Common myeloid progenitor, CD34-positive (primary cell): ENCODE measurements around the gene ANKRD30A.
"Not testable (repeated sequence)": the region's sequence is repeated elsewhere in the genome, so short reads cannot be mapped to it uniquely, and the experiment has no call there.

ENCODE experiments used
- CTCF ChIA-PET: fragments of 350-600 bp; sonication (Branson Sonifier 250); formaldehyde crosslinking; loops from one replicate; lab custom pipeline; 2021; ENCODE audit warnings: antibody characterized with exemption; lab: Charles Lee
- POLR2A ChIA-PET: fragments of 350-600 bp; sonication (Branson Sonifier 250); formaldehyde crosslinking; loops from one replicate; lab custom pipeline; 2021; ENCODE audit warnings: antibody characterized with exemption; lab: Charles Lee
- DNase-seq, 3 donors: peaks; one replicate each; pipeline versions ENCODE4 v3.0.0 to v3.0.0-alpha.2; 2013
- H3K27ac ChIP-seq, 2 experiments: 1 replicate in 1 of 2; 2 replicates in 1 of 2; pipeline ENCODE4 v1.7.0; 2013; ENCODE audit warnings: inconsistent platforms in 2 of 2, low read length in 2 of 2, mild to moderate bottlenecking in 2 of 2, low read depth in 1 of 2, moderate library complexity in 1 of 2; ENCODE audit not compliant: severe bottlenecking in 2 of 2, insufficient read depth in 1 of 2, poor library complexity in 1 of 2
- H3K27me3 ChIP-seq, 5 experiments: replicated peaks in 2 of 5; 1 replicate in 3 of 5; 2 replicates in 2 of 5; pipeline versions ENCODE4 v1.6.1 to v1.7.0; 2013; ENCODE audit warnings: low read length in 4 of 5, mild to moderate bottlenecking in 2 of 5, moderate library complexity in 2 of 5, inconsistent platforms in 1 of 5; ENCODE audit not compliant: insufficient read depth in 5 of 5, control insufficient read depth in 4 of 5
- H3K36me3 ChIP-seq, 4 experiments: 1 replicate in 2 of 4; 2 replicates in 2 of 4; pipeline versions ENCODE4 v1.6.1 to v1.7.0; 2013; ENCODE audit warnings: low read length in 3 of 4, control low read depth in 1 of 4, mild to moderate bottlenecking in 1 of 4; ENCODE audit not compliant: control insufficient read depth in 4 of 4, insufficient read depth in 4 of 4
- H3K4me1 ChIP-seq, 4 experiments: 1 replicate in 3 of 4; 2 replicates in 1 of 4; pipeline versions ENCODE4 v1.6.1 to v1.7.1; 2013; ENCODE audit warnings: low read length in 3 of 4, mild to moderate bottlenecking in 3 of 4, control low read depth in 1 of 4, inconsistent platforms in 1 of 4, moderate library complexity in 1 of 4; ENCODE audit not compliant: control insufficient read depth in 4 of 4, insufficient read depth in 4 of 4; ENCODE audit errors: control extremely low read depth in 1 of 4
- H3K4me3 ChIP-seq, 7 experiments: 1 replicate in 4 of 7; 2 replicates in 3 of 7; pipeline versions ENCODE4 v1.5.1 to v1.7.0; 2013; ENCODE audit warnings: mild to moderate bottlenecking in 7 of 7, low read length in 6 of 7, moderate library complexity in 6 of 7, inconsistent platforms in 2 of 7, low read depth in 2 of 7, control low read depth in 1 of 7; ENCODE audit not compliant: insufficient read depth in 4 of 7, control insufficient read depth in 1 of 7; ENCODE audit errors: extremely low read depth in 1 of 7
- H3K9me3 ChIP-seq, 5 experiments: 1 replicate in 4 of 5; 2 replicates in 1 of 5; pipeline versions ENCODE4 v1.6.1 to v1.7.1; 2013; ENCODE audit warnings: low read length in 4 of 5, mild to moderate bottlenecking in 2 of 5, inconsistent platforms in 1 of 5, low read depth in 1 of 5, moderate library complexity in 1 of 5; ENCODE audit not compliant: control insufficient read depth in 4 of 5, insufficient read depth in 2 of 5; ENCODE audit errors: control extremely low read depth in 1 of 5
- WGBS: methylation state at CpG from one replicate; pipeline ENCODE4 v1.1.5; 2013; ENCODE audit not compliant: insufficient coverage; 5-methylcytosine and 5-hydroxymethylcytosine counted together

Gene ANKRD30A

DNA sequence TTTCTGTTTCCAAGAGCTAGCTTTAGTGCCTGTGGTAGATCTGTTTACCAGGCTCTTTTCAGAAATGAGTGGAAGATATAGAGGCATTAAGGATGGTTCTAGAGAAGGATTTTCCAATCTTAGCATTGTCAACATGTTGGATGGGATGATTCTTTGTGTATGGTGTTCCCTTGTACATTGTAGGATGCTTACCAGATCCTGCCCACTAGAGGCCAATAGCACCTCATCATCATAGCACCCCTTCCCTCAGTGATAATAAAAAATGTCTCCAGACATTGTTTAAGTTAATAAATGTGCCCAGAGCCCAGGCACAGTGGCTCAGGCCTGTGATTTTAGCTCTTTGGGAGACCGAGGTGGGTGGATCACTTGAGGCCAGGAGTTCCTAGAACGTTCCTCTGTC is 121.2 kb downstream of the ANKRD30A start:
- H3K4me3 ChIP-seq: no peak overlapping the region
- no peak for DNase-seq
- no peak overlapping the region for H3K27ac ChIP-seq
- no peaks in the 10 kb centered on the region for H3K36me3 ChIP-seq
- no CpG with 5 or more reads among the region's 2 CpGs for WGBS
- H3K9me3 ChIP-seq: peaks cover 0 to 20% (median 0%) of the 10 kb centered on the region in 5 experiments
- ChIA-PET CTCF (no interaction called here), POLR2A (no interaction called here)
- H3K27me3 ChIP-seq: no peaks in the 10 kb centered on the region
- no peaks in the 10 kb centered on the region for H3K4me1 ChIP-seq

DNA sequence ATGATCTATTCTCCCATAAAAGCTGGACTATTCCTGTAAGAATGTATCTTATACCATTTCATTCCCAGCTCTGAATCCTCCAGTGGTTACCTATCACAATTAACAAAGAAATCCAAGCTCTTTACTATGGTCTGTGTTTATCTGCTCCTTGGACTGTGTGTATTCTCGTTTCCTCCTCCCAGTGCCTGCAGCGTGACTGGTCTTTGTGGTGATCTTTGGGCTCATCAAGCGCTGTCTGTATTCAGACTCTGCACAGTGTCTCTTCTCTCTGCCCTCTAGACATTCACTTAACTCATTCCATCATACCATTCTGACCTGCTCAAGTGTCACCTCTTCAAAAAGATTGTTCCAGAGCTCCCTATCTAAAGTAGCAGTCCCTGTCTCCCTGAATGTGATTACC is 130.4 kb downstream of the ANKRD30A start:
- H3K27me3 ChIP-seq, POLR2A ChIA-PET, H3K4me3 ChIP-seq, H3K9me3 ChIP-seq, H3K4me1 ChIP-seq, DNase-seq, H3K27ac ChIP-seq, H3K36me3 ChIP-seq, CTCF ChIA-PET: not testable (repeated sequence)
- WGBS: 75% methylated on average over 3 of the region's 3 CpGs

DNA sequence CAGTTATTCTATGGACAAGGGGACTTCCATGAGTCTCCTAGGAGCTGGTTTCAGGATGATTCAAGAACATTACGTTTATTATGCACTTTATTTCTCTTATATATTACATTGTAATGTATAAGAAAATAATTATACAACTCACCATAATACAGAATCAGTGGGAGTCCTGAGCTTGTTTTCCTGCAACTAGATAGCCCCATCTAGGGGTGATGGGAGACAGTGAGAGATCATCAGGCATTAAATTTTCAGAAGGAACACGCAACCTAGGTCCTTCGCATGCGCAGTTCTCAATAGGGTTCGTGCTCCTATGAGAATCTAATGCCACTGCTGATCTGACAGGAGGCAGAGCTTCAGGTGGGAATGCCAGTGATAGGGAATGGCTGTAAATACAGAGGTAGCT is 137.9 kb downstream of the ANKRD30A start:
- peaks cover 0 to 2% (median 0%) of the 10 kb centered on the region in 5 experiments for H3K9me3 ChIP-seq
- ChIA-PET POLR2A (no interaction called here), CTCF (no interaction called here)
- H3K27ac ChIP-seq: no peak overlapping the region
- H3K4me3 ChIP-seq: no peak overlapping the region
- no peak for DNase-seq
- H3K4me1 ChIP-seq: no peaks in the 10 kb centered on the region
- no peaks in the 10 kb centered on the region for H3K36me3 ChIP-seq
- no peaks in the 10 kb centered on the region for H3K27me3 ChIP-seq
- 79% methylated on average over 4 of the region's 5 CpGs for WGBS

DNA sequence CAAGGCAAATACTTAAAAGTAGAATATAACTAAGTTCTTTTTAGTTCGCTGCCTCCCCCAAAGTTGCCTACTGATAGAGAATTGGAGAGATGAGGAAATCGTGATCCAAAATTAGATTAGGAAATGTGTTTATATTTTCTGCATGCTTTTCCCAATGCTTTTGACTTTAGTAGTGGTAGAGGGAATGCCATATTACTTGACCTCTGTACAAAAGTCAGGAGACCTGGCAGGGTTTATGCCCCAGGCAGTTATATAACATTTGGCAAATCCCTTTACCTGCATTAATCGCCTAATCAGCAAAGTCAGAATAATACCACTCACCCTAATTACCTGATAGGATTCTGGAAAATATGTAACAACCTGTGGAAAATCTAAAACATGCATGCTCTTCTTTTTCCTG is 142.9 kb downstream of the ANKRD30A start:
- WGBS: 100% methylated on average over 1 of the region's 3 CpGs
- Histone ChIP-seq H3K27ac (no peak overlapping the region), H3K4me1 (no peaks in the 10 kb centered on the region), H3K27me3 (no peaks in the 10 kb centered on the region), H3K9me3 (peaks cover 0 to 2% (median 0%) of the 10 kb centered on the region in 5 experiments), H3K36me3 (no peaks in the 10 kb centered on the region), H3K4me3 (no peak overlapping the region)
- POLR2A ChIA-PET: no interaction called here
- CTCF ChIA-PET: no interaction called here
- no peak for DNase-seq

DNA sequence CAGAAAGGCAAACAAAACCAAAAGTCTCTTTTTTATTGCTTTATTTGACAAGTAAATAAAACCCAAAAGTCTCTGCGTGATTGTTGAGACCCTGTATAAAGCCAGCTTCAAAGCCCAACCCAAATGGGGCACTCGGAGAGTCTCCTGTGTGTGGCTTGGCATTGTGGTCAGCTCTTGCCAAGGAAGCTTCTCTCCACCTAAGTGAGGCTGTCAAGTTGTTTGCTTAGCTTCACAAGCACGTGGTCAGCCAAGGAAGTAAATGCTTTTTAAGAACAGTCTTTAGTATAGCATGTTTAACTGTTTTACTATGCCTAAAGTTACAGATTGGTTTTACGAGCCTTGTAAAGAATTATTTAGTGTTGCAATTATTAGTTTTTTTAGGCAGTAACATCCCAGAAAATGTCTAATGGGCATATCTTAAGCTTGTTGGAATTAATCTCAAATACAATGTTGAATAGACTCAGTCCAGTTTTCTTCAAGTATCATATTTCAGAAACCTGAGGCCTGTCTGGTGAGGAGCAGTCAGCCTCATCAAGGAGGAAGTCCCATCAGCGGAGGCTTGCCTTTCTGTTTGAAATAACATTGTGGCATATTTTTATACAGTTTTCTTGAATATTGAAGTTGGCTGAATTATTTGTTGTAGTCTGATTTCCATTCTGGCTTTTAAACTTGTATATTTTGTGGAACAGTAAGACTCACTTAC is 144.3 kb downstream of the ANKRD30A start:
- 75% methylated on average over 3 of the region's 5 CpGs for WGBS
- DNase-seq: no peak

DNA sequence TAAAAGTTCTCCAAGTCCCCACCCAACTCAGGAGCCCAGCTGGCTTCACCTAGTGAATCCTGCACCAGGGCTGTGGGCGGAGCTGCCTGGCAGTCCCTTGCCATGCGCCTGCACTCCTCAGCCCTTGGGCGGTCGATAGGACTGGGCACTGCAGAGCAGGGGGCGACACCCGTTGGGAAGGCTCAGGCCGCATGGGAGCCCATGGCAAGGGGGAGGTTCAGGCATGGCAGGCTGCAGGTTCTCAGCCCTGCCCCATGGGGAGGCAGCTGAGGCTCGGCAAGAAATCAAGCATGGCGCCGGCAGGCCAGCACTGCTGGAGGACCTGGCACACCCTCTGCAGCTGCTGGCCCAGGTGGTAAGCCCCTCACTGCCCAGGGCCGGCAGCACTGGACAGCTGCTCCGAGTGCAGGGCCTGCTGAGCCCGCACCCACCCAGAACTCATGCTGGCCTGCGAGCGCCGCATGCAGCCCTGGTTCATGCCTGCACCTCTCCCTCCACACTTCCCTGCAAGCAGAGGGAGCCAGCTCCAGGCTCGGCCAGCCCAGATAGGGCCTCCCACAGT is 149.9 kb downstream of the ANKRD30A start:
- Histone ChIP-seq H3K27ac (no peak overlapping the region), H3K4me3 (no peak overlapping the region), H3K36me3 (no peaks in the 10 kb centered on the region), H3K9me3 (peaks cover 0 to 8% (median 7%) of the 10 kb centered on the region in 5 experiments), H3K27me3 (no peaks in the 10 kb centered on the region), H3K4me1 (no peaks in the 10 kb centered on the region)
- DNase-seq: no peak
- WGBS: 98% methylated on average over 12 of the region's 17 CpGs
- ChIA-PET POLR2A (no interaction called here), CTCF (no interaction called here)

More for the DNA sequence above, 144.3 kb downstream of the ANKRD30A start:
- Histone ChIP-seq H3K4me3 (no peak overlapping the region), H3K36me3 (no peaks in the 10 kb centered on the region), H3K9me3 (peaks cover 0 to 1% (median 0%) of the 10 kb centered on the region in 5 experiments), H3K27ac (no peak overlapping the region), H3K27me3 (no peaks in the 10 kb centered on the region), H3K4me1 (no peaks in the 10 kb centered on the region)
- CTCF ChIA-PET: no interaction called here
- POLR2A ChIA-PET: no interaction called here

DNA sequence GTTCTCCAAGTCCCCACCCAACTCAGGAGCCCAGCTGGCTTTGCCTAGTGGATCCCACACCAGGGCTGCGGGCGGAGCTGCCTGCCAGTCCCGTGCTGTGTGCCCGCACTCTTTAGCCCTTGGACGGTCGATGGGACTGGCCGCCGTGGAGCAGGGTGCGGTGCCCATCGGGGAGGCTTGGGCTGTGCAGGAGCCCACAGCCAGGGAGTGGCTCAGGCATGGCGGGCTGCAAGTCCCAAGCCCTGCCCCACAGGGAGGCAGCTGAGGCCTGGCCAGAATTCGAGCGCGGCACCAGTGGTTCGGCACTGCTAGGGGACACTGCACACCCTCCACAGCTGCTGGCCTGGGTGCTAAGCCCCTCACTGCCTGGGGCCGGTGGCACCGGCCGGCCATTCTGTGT is 159.7 kb downstream of the ANKRD30A start:
- 94% methylated on average over 13 of the region's 18 CpGs for WGBS
- H3K36me3 ChIP-seq: no peaks in the 10 kb centered on the region
- H3K4me1 ChIP-seq: no peaks in the 10 kb centered on the region
- H3K4me3 ChIP-seq: no peak overlapping the region
- CTCF ChIA-PET: no interaction called here
- no peak overlapping the region for H3K27ac ChIP-seq
- peaks cover 0 to 5% (median 3%) of the 10 kb centered on the region in 5 experiments for H3K9me3 ChIP-seq
- POLR2A ChIA-PET: no interaction called here
- DNase-seq: no peak
- H3K27me3 ChIP-seq: no peaks in the 10 kb centered on the region
